Esophagus muscularis mucosa (tissue), 4 donors: Measurements from ENCODE around the gene CD46.
"Not testable (repeated sequence)": the region's sequence is repeated elsewhere in the genome, so short reads cannot be mapped to it uniquely, and the experiment has no call there.

ENCODE experiments used
- EP300 ChIP-seq: sonication (generic); formaldehyde crosslinking; IDR thresholded peaks from one replicate; pipeline ENCODE4 v1.6.1; 2017; ENCODE audit warnings: antibody characterized with exemption
- POLR2A ChIP-seq: fragments of 450-650 bp; IDR thresholded peaks from one replicate; pipeline ENCODE4 v1.6.1; 2017; ENCODE audit warnings: antibody characterized with exemption, moderate library complexity, mild to moderate bottlenecking, low read depth
- TF ChIP-seq, protein P1 (sequence below), 3 experiments: fragments of 200-600 bp in 2 of 3; fragments of 450-650 bp in 1 of 3; sonication (generic) in 2 of 3; IDR thresholded peaks; one replicate each; pipeline ENCODE4 v1.5.1; 2017 to 2019; ENCODE audit warnings: antibody characterized with exemption in 3 of 3, mild to moderate bottlenecking in 2 of 3, moderate library complexity in 1 of 3

DNA sequence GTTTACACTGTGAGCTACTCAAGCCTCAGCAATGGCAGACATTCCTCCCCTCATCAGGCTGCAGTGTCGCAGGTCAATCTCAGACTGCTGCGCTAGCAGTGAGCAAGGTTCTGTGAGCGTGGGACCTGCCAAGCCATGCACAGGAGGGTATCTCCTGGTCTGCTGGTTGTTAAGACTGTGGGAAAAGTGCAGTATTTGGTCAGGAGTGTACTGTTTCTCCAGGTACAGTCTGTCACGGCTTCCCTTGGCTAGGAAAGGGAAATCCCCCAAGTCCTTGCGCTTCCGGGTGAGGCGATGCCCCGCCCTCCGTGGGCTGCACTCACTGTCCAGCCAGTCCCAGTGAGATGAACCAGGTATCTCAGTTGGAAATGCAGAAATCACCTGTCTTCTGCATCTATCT, 24.2 kb downstream of the CD46 start:
- TF ChIP-seq EP300, POLR2A: not testable (repeated sequence)
- TF ChIP-seq, protein P1, sequence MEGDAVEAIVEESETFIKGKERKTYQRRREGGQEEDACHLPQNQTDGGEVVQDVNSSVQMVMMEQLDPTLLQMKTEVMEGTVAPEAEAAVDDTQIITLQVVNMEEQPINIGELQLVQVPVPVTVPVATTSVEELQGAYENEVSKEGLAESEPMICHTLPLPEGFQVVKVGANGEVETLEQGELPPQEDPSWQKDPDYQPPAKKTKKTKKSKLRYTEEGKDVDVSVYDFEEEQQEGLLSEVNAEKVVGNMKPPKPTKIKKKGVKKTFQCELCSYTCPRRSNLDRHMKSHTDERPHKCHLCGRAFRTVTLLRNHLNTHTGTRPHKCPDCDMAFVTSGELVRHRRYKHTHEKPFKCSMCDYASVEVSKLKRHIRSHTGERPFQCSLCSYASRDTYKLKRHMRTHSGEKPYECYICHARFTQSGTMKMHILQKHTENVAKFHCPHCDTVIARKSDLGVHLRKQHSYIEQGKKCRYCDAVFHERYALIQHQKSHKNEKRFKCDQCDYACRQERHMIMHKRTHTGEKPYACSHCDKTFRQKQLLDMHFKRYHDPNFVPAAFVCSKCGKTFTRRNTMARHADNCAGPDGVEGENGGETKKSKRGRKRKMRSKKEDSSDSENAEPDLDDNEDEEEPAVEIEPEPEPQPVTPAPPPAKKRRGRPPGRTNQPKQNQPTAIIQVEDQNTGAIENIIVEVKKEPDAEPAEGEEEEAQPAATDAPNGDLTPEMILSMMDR (IDR thresholded peaks at IDR 0.05), result not testable (repeated sequence)
